ENCODE measurements around the gene TBC1D24. TPM values are rescaled to one million over a fixed set of nuclear protein-coding genes. Genes with fewer than 3 reads are reported as not detected.

Gene TBC1D24
- total and polyA plus RNA-seq, 9 of the 15 experiments (the other 6 are each of a cell fraction or from before 2014, with no cell fraction given), result 1.7 to 22.6 (median 7.2) TPM

DNA sequence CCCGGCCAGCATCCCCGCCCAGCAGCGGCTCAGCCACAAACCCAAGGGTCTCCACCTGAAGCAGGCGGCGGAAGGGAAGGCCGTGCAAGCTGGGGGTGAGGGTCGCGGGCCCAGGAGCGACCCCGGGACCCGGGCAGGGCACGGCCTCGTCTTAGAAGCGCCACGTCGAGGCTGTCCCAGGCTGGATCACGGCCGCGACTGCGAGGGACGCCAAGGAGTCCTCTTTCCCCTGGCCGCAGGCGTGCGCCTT, 46.2 kb upstream of the TBC1D24 start (continued):
- TF ChIP-seq, protein P1, sequence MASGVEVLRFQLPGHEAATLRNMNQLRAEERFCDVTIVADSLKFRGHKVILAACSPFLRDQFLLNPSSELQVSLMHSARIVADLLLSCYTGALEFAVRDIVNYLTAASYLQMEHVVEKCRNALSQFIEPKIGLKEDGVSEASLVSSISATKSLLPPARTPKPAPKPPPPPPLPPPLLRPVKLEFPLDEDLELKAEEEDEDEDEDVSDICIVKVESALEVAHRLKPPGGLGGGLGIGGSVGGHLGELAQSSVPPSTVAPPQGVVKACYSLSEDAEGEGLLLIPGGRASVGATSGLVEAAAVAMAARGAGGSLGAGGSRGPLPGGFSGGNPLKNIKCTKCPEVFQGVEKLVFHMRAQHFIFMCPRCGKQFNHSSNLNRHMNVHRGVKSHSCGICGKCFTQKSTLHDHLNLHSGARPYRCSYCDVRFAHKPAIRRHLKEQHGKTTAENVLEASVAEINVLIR (CRISPR knock-in tag; IDR thresholded peaks at IDR 0.05), result no peak
- TF ChIP-seq CHD1 (IDR thresholded peaks at IDR 0.05; ENCODE audit: low read length), result peak; percentile 89
- peak; percentile 92; the same call in 1 of the 2 replicates for TF ChIP-seq PHB (CRISPR knock-in tag; IDR thresholded peaks at IDR 0.05)
- TF ChIP-seq TAF1 (IDR thresholded peaks at IDR 0.05; ENCODE audit: control insufficient read depth, extremely low read depth, insufficient read depth, low read length, severe bottlenecking), result peak; percentile 18
- TF ChIP-seq E4F1 (CRISPR knock-in tag; IDR thresholded peaks at IDR 0.05; ENCODE audit: borderline replicate concordance), result no peak
- no peak for TF ChIP-seq ZNF324 (CRISPR knock-in tag; IDR thresholded peaks at IDR 0.05)
- TF ChIP-seq SUPT5H (IDR thresholded peaks at IDR 0.05), result peak; percentile 81
- TF ChIP-seq POLR2AphosphoS5 (IDR thresholded peaks at IDR 0.05; ENCODE audit: control insufficient read depth, insufficient read depth, low read depth, low read length), result no peak
- no peak for TF ChIP-seq ZNF134 (CRISPR knock-in tag; conservative IDR thresholded peaks at IDR 0.05)
- TF ChIP-seq VEZF1 (CRISPR knock-in tag; IDR thresholded peaks at IDR 0.05), result no peak
- no peak for TF ChIP-seq ZNF584 (CRISPR knock-in tag; IDR thresholded peaks at IDR 0.05; ENCODE audit: low read depth)
- TF ChIP-seq, protein P2, sequence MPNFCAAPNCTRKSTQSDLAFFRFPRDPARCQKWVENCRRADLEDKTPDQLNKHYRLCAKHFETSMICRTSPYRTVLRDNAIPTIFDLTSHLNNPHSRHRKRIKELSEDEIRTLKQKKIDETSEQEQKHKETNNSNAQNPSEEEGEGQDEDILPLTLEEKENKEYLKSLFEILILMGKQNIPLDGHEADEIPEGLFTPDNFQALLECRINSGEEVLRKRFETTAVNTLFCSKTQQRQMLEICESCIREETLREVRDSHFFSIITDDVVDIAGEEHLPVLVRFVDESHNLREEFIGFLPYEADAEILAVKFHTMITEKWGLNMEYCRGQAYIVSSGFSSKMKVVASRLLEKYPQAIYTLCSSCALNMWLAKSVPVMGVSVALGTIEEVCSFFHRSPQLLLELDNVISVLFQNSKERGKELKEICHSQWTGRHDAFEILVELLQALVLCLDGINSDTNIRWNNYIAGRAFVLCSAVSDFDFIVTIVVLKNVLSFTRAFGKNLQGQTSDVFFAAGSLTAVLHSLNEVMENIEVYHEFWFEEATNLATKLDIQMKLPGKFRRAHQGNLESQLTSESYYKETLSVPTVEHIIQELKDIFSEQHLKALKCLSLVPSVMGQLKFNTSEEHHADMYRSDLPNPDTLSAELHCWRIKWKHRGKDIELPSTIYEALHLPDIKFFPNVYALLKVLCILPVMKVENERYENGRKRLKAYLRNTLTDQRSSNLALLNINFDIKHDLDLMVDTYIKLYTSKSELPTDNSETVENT (CRISPR knock-in tag; IDR thresholded peaks at IDR 0.05), result peak; percentile 74; the same call in 1 of the 2 replicates
- TF ChIP-seq, protein P3, sequence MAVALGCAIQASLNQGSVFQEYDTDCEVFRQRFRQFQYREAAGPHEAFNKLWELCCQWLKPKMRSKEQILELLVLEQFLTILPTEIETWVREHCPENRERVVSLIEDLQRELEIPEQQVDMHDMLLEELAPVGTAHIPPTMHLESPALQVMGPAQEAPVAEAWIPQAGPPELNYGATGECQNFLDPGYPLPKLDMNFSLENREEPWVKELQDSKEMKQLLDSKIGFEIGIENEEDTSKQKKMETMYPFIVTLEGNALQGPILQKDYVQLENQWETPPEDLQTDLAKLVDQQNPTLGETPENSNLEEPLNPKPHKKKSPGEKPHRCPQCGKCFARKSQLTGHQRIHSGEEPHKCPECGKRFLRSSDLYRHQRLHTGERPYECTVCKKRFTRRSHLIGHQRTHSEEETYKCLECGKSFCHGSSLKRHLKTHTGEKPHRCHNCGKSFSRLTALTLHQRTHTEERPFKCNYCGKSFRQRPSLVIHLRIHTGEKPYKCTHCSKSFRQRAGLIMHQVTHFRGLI (CRISPR knock-in tag; IDR thresholded peaks at IDR 0.05), result no peak
- TF ChIP-seq, protein P4, sequence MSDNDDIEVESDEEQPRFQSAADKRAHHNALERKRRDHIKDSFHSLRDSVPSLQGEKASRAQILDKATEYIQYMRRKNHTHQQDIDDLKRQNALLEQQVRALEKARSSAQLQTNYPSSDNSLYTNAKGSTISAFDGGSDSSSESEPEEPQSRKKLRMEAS (CRISPR knock-in tag; IDR thresholded peaks at IDR 0.05), result peak; percentile 88
- no peak for TF ChIP-seq ZNF146 (CRISPR knock-in tag; IDR thresholded peaks at IDR 0.05; ENCODE audit: unreplicated experiment)
